HG03108 (cell line): ENCODE data around the gene AKIRIN2.
"Not testable (repeated sequence)": the region's sequence is repeated elsewhere in the genome, so short reads cannot be mapped to it uniquely, and the experiment has no call there.

ENCODE experiments used
- ATAC-seq: cut with Tn5 transposase; IDR thresholded peaks from one replicate; pipeline ENCODE4 v1.9.1; 2021; ENCODE audit warnings: moderate library complexity; ENCODE audit not compliant: unreplicated experiment

Gene AKIRIN2

DNA sequence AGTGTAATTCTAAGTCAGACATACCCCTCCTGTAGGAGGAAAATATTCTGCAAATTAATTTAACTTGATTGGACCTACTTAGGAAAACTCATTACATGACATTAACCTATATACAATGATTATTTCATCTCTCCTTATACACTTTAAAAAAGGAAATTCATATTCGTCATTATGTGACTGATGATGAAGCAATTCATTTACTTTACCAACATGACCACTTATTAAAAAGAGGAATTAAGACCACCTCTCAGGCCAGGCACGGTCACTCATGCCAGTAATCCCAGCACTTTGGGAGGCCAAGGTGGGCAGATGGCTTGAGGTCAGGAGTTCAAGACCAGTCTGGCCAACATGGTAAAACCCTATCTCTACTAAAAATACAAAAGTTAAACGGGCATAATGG is 11.6 kb downstream of the AKIRIN2 start:
- no peak for ATAC-seq

DNA sequence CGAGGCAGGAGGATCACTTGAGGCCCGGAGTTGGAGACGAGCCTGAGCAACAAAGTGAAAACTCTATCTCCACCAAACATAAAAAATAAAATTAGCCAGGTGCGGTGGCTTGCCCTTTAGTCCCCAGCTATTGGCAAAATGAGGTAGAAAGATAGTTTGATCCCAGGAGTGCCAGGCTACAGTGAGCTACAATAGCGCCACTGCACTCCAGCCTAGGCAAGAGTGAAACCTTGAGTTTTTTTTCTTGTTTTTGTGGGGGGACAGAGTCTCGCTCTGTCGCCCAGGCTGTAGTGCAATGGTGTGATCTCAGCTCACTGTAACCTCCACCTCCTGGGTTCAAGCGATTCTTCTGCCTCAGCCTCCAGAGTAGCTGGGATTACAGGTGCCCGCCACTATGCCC is 14.1 kb downstream of the AKIRIN2 start:
- not testable (repeated sequence) for ATAC-seq

DNA sequence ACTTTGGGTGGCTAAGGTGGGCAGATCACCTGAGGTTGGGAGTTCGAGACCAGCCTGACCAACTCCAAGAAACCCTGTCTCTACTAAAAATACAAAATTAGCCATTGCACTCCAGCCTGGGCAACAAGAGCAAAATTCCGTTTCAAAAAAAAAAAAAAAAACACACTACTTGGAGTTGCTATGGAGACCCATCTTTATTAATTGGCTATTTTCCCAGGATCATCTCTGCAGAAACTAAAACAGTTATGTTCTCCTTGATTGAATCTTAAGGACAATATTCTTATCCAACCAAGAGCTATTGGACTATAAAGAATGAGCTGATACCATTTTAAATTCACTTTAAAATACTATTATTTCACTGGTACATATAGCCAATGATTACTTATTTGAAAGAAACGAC is 14.7 kb downstream of the AKIRIN2 start:
- ATAC-seq: no peak

DNA sequence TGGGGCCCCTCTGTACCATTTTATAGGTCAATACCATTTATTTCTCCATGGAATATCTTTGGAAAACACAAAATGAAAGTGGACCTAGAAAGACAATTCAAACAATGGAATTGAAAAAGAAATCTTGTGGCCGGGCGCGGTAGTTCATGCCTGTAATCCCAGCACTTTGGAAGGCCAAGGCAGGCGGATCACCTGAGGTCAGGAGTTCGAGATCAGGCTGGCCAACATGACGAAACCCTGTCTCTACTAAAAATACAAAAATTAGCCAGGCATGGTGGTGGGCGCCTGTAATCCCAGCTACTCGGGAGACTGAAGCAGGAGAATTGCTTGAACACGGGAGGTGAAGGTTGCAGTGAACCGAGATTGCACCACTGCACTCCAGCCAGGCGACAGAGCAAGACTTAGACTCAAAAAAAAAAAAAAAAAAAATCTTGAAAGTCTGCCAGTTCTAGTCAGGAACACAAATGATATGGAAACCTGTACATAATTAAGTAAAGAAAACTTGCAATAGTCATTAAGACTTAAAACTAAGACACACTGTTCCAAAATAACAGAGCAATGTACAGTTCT is 15.3 kb downstream of the AKIRIN2 start:
- ATAC-seq: not testable (repeated sequence)

DNA sequence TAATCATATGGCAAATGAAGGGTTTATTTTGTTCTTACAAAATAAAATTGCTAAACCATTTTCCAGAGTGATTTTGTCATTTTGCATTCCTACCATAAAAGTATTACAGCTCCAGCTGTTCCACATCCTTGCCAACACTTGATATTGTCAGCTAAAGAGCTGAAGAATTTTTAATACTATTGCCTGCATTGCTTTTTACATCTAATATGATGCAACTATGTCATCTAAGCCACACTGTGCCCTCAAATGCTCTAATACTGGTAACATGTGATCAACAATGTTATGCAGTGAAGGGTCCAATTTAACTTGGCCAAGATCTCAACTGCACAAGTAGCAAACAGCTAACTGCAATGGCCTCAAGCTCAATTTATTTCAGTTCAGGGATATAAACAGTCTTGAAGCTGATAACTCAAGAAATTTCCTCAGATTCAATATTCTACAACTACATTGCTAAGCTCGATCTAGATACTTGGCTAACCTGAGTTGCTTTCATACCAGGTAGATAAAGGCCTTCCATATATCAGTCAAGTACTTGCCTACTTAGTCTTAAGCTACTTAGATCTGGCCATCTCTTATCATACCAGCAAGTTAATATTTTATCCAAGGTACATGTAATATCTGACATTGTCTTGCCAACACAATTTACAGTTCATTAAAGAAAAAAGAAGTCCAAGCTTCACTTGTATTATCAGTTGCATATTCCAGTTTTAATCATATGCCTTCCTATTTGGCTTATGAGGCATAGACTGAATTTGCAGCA is 17.0 kb downstream of the AKIRIN2 start:
- ATAC-seq: no peak

DNA sequence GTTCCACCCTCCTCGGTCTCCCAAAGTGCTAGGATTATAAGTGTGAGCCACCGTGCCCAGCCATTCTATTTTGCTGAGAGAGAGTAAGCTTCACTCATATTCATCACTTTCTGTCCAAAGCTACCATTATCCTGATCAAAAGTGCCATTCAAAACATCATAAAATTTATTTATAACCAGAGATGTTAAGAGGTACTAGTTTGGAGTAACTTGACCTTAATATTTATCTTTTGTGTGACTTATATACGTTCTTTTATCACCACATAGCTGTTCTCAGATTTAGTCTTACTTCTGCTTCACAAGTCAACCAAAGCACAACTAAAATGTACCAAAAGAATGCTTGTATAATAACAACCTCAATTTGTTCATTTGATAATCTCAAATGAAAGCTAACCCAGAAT is 18.1 kb downstream of the AKIRIN2 start:
- no peak for ATAC-seq

DNA sequence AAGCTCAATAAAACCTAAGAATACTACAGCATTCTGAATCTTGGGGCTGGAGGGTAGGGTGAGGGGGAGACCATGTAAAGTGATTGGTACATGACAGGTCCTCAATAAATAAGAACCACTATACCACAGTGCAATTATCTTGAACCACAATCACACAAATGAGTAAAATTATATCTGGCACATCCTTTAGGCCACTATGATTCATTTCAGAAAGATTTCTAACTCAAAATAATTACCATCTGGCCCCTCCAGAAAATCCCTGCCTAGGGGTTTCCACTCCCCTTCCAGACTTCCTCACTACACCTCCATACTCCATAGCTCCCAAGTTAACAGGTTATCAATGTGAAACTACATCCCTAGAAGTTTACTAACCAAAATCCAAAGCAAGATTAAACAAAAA is 19.7 kb downstream of the AKIRIN2 start:
- no peak for ATAC-seq

DNA sequence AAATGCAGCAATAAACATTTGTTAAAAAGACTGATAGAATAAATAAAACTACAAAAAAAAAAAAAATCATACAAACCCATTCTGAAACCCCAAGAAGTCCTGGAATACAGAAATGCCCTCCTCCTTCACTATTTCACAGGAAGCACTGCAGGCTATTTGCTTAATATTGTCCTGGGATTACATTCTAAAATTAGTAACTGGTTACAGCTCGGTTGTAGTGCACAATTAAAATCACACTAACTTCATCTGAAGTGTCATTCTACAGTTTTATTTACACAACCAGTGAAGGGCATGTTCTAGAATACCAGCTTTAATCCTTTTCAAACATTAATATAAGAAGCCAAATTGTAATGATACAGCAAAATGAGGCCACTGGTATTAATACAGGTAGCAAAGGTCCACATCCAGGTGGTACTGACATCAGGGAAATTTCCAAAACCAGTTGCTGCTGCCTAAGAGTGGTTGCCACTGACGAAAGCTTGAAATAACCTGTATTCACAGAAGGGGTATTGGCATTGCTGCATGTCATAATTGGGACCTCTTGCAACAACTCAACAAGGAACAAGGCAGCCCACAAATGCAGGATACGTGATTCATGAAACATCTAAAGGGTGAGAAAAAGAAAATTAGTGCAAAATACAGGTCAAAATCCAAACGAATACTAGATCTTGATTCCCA is 26.9 kb downstream of the AKIRIN2 start:
- ATAC-seq: no peak

DNA sequence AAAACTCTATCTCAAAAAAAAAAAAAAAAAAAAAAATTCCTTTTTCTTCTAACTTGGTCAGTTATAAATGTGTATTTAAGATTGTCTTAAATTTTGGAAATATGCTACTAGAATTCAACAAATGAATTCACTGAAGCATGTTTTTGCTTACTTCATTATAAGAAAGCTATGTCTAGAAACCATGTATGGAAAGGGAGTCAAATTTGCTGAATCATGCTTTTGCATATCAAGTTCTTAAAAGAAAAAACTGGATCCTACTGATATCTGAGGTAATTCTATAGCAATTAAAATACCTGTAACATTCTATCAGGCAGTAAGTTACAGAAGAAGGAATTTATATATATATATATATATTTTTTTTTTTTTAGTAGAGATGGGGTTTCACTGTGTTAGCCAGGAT is 27.7 kb downstream of the AKIRIN2 start:
- no peak for ATAC-seq

DNA sequence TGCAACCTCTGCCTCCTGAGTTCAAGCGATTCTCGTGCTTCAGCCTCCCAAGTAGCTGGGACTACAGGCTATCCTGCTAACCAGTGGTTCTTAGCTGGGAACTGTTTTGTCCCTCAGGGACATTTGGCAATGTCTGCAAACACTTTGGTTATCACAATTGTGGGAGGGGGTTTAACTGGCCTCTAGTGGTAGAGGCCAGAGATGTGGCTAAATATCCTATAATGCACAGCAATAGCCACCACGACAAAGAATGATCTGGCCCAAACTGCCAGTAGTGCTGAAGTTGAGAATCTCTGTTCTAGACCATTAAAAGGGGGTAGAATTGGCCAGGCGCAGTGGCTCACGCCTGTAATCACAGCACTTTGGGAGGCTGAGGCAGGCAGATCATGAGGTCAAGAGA is 28.8 kb downstream of the AKIRIN2 start:
- ATAC-seq: no peak

DNA sequence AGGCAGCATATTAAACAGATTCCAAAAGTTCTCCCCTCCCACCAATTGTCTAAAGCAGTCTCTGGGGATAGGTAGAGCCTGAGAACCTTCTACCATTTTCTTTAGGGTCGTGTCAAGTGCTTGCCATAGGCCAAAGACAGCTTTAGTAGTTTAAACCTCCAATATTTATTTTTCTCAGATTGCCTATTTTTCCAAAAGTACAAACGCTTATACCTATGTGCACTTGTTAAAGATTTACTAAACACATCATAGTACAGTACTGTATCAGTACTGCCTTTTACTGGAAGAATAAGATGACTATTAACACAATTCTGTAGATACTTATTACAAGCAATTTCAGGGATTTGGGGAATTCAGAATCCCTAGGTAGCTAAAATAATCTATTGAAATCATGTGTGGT is 29.4 kb downstream of the AKIRIN2 start:
- no peak for ATAC-seq

DNA sequence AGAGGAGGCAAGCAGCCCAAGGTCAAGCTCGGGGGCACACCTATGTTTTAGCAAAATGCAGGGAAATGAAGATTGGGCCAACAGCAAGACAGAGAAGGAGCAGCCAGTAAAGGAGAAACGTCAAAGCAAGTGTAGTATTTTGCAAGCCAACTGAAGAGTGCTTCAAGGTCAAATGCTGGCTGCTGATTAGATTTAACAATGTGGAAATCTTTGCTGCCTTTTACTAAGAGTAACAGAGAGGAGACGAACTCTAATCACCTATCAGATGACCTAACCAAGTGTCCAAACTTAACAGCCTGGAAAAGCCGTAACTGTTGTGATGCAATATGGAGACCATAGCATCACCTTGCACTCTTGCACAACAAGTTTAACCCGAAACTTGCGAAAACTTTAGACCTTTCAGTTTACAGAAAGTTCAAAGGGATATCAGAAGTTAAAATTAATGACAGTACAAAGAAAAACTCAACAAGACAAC is 30.4 kb downstream of the AKIRIN2 start:
- ATAC-seq: no peak

DNA sequence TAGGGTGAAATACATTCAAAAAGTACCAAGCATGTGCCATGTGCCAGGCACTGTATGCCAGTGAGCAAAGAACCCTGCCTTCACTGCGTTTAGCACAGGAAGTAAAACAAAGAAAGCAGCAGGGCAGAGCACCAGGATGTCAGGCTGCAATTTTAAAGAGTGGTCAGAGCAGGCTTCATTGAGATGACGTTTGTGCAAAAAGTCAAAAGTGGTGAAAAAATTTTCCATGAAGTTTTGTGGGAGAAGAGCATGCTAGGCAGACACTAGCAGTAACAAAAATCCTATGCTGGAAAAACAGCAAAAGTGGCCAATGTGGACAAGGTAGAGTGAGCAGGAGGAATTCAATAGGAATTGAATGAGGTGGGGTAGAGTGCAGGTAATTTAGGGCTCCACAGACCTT is 31.3 kb downstream of the AKIRIN2 start:
- no peak for ATAC-seq

DNA sequence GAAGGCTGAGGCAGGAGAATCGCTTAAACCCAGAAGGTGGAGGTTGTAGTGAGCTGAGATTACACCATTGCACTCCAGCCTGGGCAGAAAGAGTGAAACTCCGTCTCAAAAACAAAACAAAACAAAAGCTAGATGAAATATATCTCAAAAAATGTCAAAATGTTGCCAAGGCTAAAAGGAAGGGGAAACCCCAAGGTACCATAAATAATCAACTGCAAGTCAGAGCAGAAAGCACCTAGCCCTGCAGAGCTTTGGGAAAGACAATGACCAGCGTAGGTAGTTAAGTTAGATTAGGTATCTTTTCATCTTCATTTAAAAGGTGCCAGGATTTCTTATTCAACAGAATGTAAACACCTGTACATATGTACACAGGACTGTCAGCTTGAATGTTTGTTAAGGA is 33.0 kb downstream of the AKIRIN2 start:
- no peak for ATAC-seq

DNA sequence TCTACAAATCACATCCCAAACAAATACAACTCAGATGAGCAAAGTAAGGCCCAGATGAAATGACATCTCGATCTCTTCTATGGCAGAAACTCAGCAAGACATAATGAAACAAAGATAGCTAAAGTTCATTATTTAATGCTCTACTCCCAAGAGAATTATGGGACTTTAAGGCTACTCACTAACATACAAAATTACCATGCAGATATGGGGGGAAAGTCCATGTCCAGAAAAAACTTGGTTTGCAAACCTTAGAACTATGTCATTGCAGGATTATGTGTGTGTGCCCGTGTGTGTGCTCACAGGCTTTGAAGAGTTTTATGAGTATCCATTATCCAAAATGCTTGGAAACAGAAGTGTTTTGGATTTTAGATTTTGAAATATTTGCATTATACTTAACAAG is 34.0 kb downstream of the AKIRIN2 start:
- no peak for ATAC-seq

DNA sequence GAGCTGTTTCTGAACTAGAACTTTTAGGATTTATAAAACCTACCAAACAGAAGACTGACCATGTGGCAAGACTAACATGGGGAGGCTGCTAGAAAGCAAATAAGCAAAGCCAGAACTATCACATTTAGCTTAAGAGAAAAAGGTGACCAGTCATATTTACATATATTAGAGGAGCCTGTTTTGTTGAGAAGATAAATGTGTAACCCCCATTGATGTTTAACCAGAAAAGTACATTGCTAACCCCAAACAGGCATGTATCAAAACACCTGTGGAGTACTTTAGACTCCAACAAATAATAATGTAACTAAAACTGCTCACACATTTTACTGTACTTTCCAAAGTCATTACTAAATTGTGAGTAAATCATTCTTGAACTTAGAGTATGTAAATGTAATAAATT is 35.0 kb downstream of the AKIRIN2 start:
- ATAC-seq: no peak

DNA sequence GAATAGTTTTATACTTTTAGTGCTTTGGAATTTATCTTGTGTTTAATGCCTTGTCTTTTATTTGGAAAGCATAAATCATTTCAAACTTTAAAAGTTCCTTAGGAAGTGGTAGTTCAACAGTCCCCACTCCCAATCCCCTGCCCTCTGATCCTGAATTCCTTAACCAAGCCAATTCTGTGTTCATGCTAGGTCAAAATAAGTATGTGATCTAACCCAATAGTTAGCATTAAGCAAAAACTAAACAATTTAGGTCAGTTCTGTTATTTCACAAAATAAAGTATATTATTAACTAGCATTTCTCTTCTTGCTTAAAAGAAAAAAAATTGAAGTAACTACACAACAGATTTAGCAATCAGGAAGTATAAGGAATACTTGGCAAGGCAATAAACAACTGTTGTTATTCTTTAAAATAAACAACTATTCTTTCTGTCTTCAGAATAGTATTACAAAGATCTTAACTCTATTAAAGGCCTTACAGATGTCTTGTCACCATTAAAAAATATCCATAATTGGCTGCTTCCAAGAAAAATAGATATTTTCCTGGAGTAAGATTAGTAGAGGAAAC is 37.0 kb downstream of the AKIRIN2 start:
- no peak for ATAC-seq

DNA sequence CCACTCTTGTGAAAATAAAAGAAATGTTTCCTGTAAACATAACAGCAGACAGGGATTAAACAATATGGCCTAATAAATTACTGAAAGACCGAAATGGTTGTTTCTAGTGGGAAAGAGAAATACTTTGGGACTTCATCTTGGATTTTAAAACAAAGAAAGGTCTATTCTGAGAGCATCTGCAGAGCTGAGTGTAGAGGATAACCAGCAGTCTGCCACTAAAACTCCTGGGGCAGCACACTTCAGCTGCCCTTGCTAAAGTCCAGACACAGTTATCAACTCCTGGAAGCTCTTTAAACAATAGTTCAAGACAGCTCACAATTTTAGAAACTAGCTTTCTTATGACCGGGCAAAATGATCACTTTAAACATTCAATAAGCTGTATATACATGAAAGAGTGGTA is 38.6 kb downstream of the AKIRIN2 start:
- no peak for ATAC-seq

DNA sequence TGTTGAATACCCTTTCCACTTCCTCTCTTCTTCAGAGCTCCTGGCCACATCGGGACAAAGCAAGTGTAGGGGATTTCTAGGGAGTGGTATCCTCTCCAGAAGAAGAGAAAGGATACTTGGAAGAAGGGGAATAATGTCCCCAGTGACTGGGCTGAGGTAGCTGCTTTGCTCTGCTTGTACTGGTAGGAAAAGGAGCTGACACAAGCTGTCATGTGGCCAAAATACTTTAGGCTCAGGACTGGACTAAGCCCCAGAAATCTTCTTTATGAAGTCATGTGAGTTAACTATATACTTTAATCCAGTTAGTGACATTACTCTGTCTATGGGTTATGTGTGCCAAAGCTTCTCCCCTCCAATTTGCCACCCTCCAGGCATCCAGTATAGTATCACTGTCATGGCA is 40.5 kb downstream of the AKIRIN2 start:
- no peak for ATAC-seq

DNA sequence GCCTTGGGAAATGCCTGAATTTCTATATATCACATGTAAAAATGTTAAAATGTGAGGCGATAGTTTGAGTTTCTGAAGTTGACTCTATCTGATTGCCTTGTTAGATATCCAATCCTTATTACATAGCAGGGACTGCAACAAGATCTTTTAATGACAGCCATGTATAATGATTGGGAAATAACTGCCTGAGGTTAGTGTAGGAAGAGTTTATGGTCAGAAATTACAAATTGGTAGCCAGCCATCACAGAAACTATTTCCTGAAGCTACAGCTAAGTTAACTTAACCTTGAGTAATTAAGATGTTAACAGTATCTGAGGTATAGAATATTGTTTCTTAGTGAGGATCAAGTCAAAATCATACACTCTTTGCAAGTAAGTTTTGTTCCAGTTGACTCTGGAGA is 41.0 kb downstream of the AKIRIN2 start:
- ATAC-seq: no peak

DNA sequence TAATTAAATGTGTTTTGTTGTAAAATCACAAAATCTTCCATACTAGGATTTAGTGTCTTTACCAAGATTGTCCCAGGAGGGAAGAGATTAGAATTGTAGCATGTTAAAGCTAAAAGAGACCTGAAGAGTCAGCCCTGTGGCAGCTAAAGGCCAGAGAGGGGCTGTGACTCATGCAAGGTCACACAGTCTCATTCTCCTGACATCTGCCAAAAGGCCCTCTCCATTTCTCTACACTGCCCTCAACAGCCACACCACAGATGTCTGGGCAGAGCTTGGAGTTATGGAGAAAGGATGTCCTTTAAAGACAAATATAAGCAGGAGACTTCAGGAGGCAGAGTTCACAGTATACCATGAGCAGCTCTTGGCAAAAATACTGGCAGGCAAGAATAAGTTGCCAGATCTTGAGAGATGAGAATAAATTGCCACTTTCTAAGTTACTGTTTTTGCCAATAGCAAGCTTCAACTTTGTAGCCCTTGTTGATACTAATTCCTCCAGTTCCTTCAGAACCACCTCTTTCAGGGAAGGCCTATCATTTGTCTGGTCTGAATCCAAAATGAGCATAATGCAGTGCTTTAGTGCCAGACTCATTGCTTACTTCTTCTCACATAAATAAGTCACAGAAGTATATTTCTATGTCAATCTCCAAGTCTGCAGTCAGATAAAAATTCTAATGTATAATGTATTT is 41.7 kb downstream of the AKIRIN2 start:
- no peak for ATAC-seq
